ENCODE results near the gene GPS2.
"Not testable (repeated sequence)": the region's sequence is repeated elsewhere in the genome, so short reads cannot be mapped to it uniquely, and the experiment has no call there.

GPS2 gene

GRCh38 chr17:7343250-7343649, 28.1 kb upstream of the GPS2 start:
- H3F3A ChIP-seq (ENCODE audit: low read depth), result no peaks in the 10 kb centered on the region
- no peaks in the 10 kb centered on the region for H3K27me3 ChIP-seq (ENCODE audit: insufficient read depth, low read length, poor library complexity, severe bottlenecking)
- no peaks in the 10 kb centered on the region for H3K9me2 ChIP-seq (replicated peaks; ENCODE audit: low read depth, low read length)
- no peak overlapping the region for H2AFZ ChIP-seq (ENCODE audit: low read length)
- TF ChIP-seq EZH2phosphoT487 (IDR thresholded peaks at IDR 0.05; ENCODE audit: borderline replicate concordance) (no peak), CTCF (conservative IDR thresholded peaks at IDR 0.05; ENCODE audit: low read length) (no peak)
- no peak overlapping the region for H3K4me2 ChIP-seq (ENCODE audit: low read depth, low read length, poor library complexity, severe bottlenecking)
- peaks cover 38% of the 10 kb centered on the region; the same call in 1 of the 2 replicates for H3K36me3 ChIP-seq (ENCODE audit: insufficient read depth, low read length)
- peaks cover 50% of the 10 kb centered on the region for H4K20me1 ChIP-seq (ENCODE audit: insufficient read depth, low read length, poor library complexity, severe bottlenecking)
- H3K4me1 ChIP-seq (ENCODE audit: insufficient read depth, low read length, poor library complexity, severe bottlenecking), result peaks cover 13% of the 10 kb centered on the region
- H3K4me3 ChIP-seq (ENCODE audit: low read length, poor library complexity, severe bottlenecking), result no peak overlapping the region
- H3K9ac ChIP-seq (ENCODE audit: low read depth, low read length, poor library complexity, severe bottlenecking), result no peak overlapping the region
- H3K79me2 ChIP-seq (ENCODE audit: insufficient read depth, low read length), result peaks cover 38% of the 10 kb centered on the region
- H3K9me3 ChIP-seq (ENCODE audit: insufficient read depth, low read depth, low read length), result no peaks in the 10 kb centered on the region

GRCh38 chr17:7341842-7342241, 26.7 kb upstream of the GPS2 start:
- H3K9me2 ChIP-seq (replicated peaks; ENCODE audit: low read depth, low read length), result no peaks in the 10 kb centered on the region
- no peak overlapping the region for H3K9ac ChIP-seq (ENCODE audit: low read depth, low read length, poor library complexity, severe bottlenecking)
- peaks cover 27% of the 10 kb centered on the region; the same call in 1 of the 2 replicates for H3K36me3 ChIP-seq (ENCODE audit: insufficient read depth, low read length)
- no peaks in the 10 kb centered on the region for H3F3A ChIP-seq (ENCODE audit: low read depth)
- no peaks in the 10 kb centered on the region for H3K9me3 ChIP-seq (ENCODE audit: insufficient read depth, low read depth, low read length)
- no peak overlapping the region for H2AFZ ChIP-seq (ENCODE audit: low read length)
- no peaks in the 10 kb centered on the region for H3K27me3 ChIP-seq (ENCODE audit: insufficient read depth, low read length, poor library complexity, severe bottlenecking)
- TF ChIP-seq CTCF (conservative IDR thresholded peaks at IDR 0.05; ENCODE audit: low read length) (no peak), EZH2phosphoT487 (IDR thresholded peaks at IDR 0.05; ENCODE audit: borderline replicate concordance) (no peak)
- peaks cover 22% of the 10 kb centered on the region for H3K4me1 ChIP-seq (ENCODE audit: insufficient read depth, low read length, poor library complexity, severe bottlenecking)
- H3K79me2 ChIP-seq (ENCODE audit: insufficient read depth, low read length), result peaks cover 52% of the 10 kb centered on the region
- H4K20me1 ChIP-seq (ENCODE audit: insufficient read depth, low read length, poor library complexity, severe bottlenecking), result peaks cover 53% of the 10 kb centered on the region
- H3K4me2 ChIP-seq (ENCODE audit: low read depth, low read length, poor library complexity, severe bottlenecking), result no peak overlapping the region
- no peak overlapping the region for H3K4me3 ChIP-seq (ENCODE audit: low read length, poor library complexity, severe bottlenecking)

GRCh38 chr17:7340179-7340578, 25.0 kb upstream of the GPS2 start:
- no peak for TF ChIP-seq CTCF (conservative IDR thresholded peaks at IDR 0.05; ENCODE audit: low read length)
- H2AFZ ChIP-seq (ENCODE audit: low read length), result no peak overlapping the region
- no peak overlapping the region for H3K4me3 ChIP-seq (ENCODE audit: low read length, poor library complexity, severe bottlenecking)
- no peaks in the 10 kb centered on the region for H3K9me2 ChIP-seq (replicated peaks; ENCODE audit: low read depth, low read length)
- H3K36me3 ChIP-seq (ENCODE audit: insufficient read depth, low read length), result peaks cover 17% of the 10 kb centered on the region; the same call in 1 of the 2 replicates
- 0 out of 2 replicates have a peak, but pooled peaks cover 2% of the 10 kb centered on the region for H3F3A ChIP-seq (ENCODE audit: low read depth)
- peaks cover 43% of the 10 kb centered on the region for H4K20me1 ChIP-seq (ENCODE audit: insufficient read depth, low read length, poor library complexity, severe bottlenecking)
- no peaks in the 10 kb centered on the region for H3K27me3 ChIP-seq (ENCODE audit: insufficient read depth, low read length, poor library complexity, severe bottlenecking)
- peaks cover 33% of the 10 kb centered on the region for H3K4me1 ChIP-seq (ENCODE audit: insufficient read depth, low read length, poor library complexity, severe bottlenecking)
- H3K9me3 ChIP-seq (ENCODE audit: insufficient read depth, low read depth, low read length), result no peaks in the 10 kb centered on the region
- no peak overlapping the region for H3K9ac ChIP-seq (ENCODE audit: low read depth, low read length, poor library complexity, severe bottlenecking)
- H3K4me2 ChIP-seq (ENCODE audit: low read depth, low read length, poor library complexity, severe bottlenecking), result peak overlapping the region; percentile 28
- H3K79me2 ChIP-seq (ENCODE audit: insufficient read depth, low read length), result peaks cover 67% of the 10 kb centered on the region

- H2AFZ ChIP-seq (ENCODE audit: low read length); H3K9me2 ChIP-seq (replicated peaks; ENCODE audit: low read depth, low read length); H3K36me3 ChIP-seq (ENCODE audit: insufficient read depth, low read length); H3K9me3 ChIP-seq (ENCODE audit: insufficient read depth, low read depth, low read length); H3K27me3 ChIP-seq (ENCODE audit: insufficient read depth, low read length, poor library complexity, severe bottlenecking); H3F3A ChIP-seq (ENCODE audit: low read depth): not testable (repeated sequence)
- H3K4me2 ChIP-seq (ENCODE audit: low read depth, low read length, poor library complexity, severe bottlenecking), result peak overlapping the region; percentile 88
- peaks cover 40% of the 10 kb centered on the region for H3K4me1 ChIP-seq (ENCODE audit: insufficient read depth, low read length, poor library complexity, severe bottlenecking)
- H4K20me1 ChIP-seq (ENCODE audit: insufficient read depth, low read length, poor library complexity, severe bottlenecking), result peaks cover 43% of the 10 kb centered on the region
- H3K79me2 ChIP-seq (ENCODE audit: insufficient read depth, low read length), result peaks cover 70% of the 10 kb centered on the region
- H3K4me3 ChIP-seq (ENCODE audit: low read length, poor library complexity, severe bottlenecking), result peak overlapping the region; percentile 99
- peak overlapping the region; percentile 99 for H3K9ac ChIP-seq (ENCODE audit: low read depth, low read length, poor library complexity, severe bottlenecking)
Measured at GRCh38 chr17:7337600-7337999, 22.4 kb upstream of the GPS2 start.

All from Loucy (cell line).